GM23248 (cell line): ENCODE data around the gene PAPOLG.

Experiments
- EZH2 ChIP-seq: fragments of 200-600 bp; sonication (generic); IDR thresholded peaks from 2 replicates; pipeline ENCODE4 v1.6.1; 2018; ENCODE audit warnings: antibody characterized with exemption, mild to moderate bottlenecking; ENCODE audit not compliant: insufficient read depth, poor library complexity, severe bottlenecking
- EZH2phosphoT487 ChIP-seq: fragments of 200-600 bp; sonication (generic); IDR thresholded peaks from 2 replicates; pipeline ENCODE4 v1.6.1; 2018; ENCODE audit warnings: antibody characterized with exemption, moderate library complexity, mild to moderate bottlenecking, low read depth; ENCODE audit not compliant: insufficient read depth

- TF ChIP-seq EZH2phosphoT487 (no peak), EZH2 (no peak)
Observed at GRCh38 chr2:60836491-60836890, 80.4 kb downstream of the PAPOLG start.
